ENCODE data around the gene PRKCA. TPM values are rescaled to one million over a fixed set of nuclear protein-coding genes. Genes with fewer than 3 reads are reported as not detected.

The PRKCA gene
- total RNA-seq, 1 experiment from 2014 or later = 20.7 TPM

GRCh38 chr17:66386498-66387351 lies 84.3 kb downstream of the PRKCA start:
- ChIA-PET POLR2A (no interaction called here), CTCF (interaction anchor here (0.6 to 0.7 kb wide), 2 partner anchors 31 to 80 kb away, joined by 3 read pairs; no protein-coding TSS in a partner anchor)
- DNase-seq (ENCODE audit: unreplicated experiment) = no peak
- H3K36me3 Mint-ChIP-seq (ENCODE audit: insufficient read depth, unreplicated experiment) = no peaks in the 10 kb centered on the region
- H3K27ac Mint-ChIP-seq (ENCODE audit: low read depth, unreplicated experiment) = no peak overlapping the region
- no peaks in the 10 kb centered on the region for H3K27me3 Mint-ChIP-seq (ENCODE audit: insufficient read depth, unreplicated experiment)
- H3K4me3 Mint-ChIP-seq (ENCODE audit: unreplicated experiment) = no peak overlapping the region
- H3K9me3 Mint-ChIP-seq (ENCODE audit: unreplicated experiment) = no peaks in the 10 kb centered on the region
- no TSS peak for BruUV-seq (replicated peaks)
- no peak for TF ChIP-seq CTCF (IDR thresholded peaks at IDR 0.05; ENCODE audit: unreplicated experiment)
- intact Hi-C loops (cut with micrococcal nuclease) = no loop called here
- H3K4me1 Mint-ChIP-seq (ENCODE audit: insufficient read depth, unreplicated experiment) = peaks cover 5% of the 10 kb centered on the region

- no peaks in the 10 kb centered on the region for H3K27me3 Mint-ChIP-seq (ENCODE audit: insufficient read depth, unreplicated experiment)
- intact Hi-C loops (cut with micrococcal nuclease) = no loop called here
- H3K4me3 Mint-ChIP-seq (ENCODE audit: unreplicated experiment) = no peak overlapping the region
- peaks cover 5% of the 10 kb centered on the region for H3K4me1 Mint-ChIP-seq (ENCODE audit: insufficient read depth, unreplicated experiment)
- no peaks in the 10 kb centered on the region for H3K36me3 Mint-ChIP-seq (ENCODE audit: insufficient read depth, unreplicated experiment)
- BruUV-seq (replicated peaks) = no TSS peak
- DNase-seq (ENCODE audit: unreplicated experiment) = no peak
- no peaks in the 10 kb centered on the region for H3K9me3 Mint-ChIP-seq (ENCODE audit: unreplicated experiment)
- no peak overlapping the region for H3K27ac Mint-ChIP-seq (ENCODE audit: low read depth, unreplicated experiment)
- POLR2A ChIA-PET = no interaction called here
- CTCF ChIA-PET = interaction anchor here (0.6 to 0.7 kb wide), 2 partner anchors 31 to 80 kb away, joined by 3 read pairs; no protein-coding TSS in a partner anchor
- TF ChIP-seq CTCF (IDR thresholded peaks at IDR 0.05; ENCODE audit: unreplicated experiment) = no peak
Observed at GRCh38 chr17:66387392-66387981, 85.1 kb downstream of the PRKCA start.

- Mint-ChIP-seq H3K36me3 (ENCODE audit: insufficient read depth, unreplicated experiment) (peaks cover 6% of the 10 kb centered on the region), H3K27me3 (ENCODE audit: insufficient read depth, unreplicated experiment) (no peaks in the 10 kb centered on the region), H3K27ac (ENCODE audit: low read depth, unreplicated experiment) (no peak overlapping the region), H3K4me3 (ENCODE audit: unreplicated experiment) (no peak overlapping the region), H3K4me1 (ENCODE audit: insufficient read depth, unreplicated experiment) (no peaks in the 10 kb centered on the region), H3K9me3 (ENCODE audit: unreplicated experiment) (no peaks in the 10 kb centered on the region)
- no TSS peak for BruUV-seq (replicated peaks)
- DNase-seq (ENCODE audit: unreplicated experiment) = no peak
- intact Hi-C loops (cut with micrococcal nuclease) = no loop called here
- no peak for TF ChIP-seq CTCF (IDR thresholded peaks at IDR 0.05; ENCODE audit: unreplicated experiment)
- POLR2A ChIA-PET = interaction anchor here (0.9 kb wide), 2 partner anchors 10 to 12 kb away, joined by 3 read pairs; no protein-coding TSS in a partner anchor
- CTCF ChIA-PET = no interaction called here
Observed at GRCh38 chr17:66392783-66393437, 90.5 kb downstream of the PRKCA start.

- Mint-ChIP-seq H3K4me3 (ENCODE audit: unreplicated experiment) (no peak overlapping the region), H3K9me3 (ENCODE audit: unreplicated experiment) (no peaks in the 10 kb centered on the region), H3K4me1 (ENCODE audit: insufficient read depth, unreplicated experiment) (no peaks in the 10 kb centered on the region), H3K27ac (ENCODE audit: low read depth, unreplicated experiment) (no peak overlapping the region), H3K36me3 (ENCODE audit: insufficient read depth, unreplicated experiment) (peaks cover 6% of the 10 kb centered on the region), H3K27me3 (ENCODE audit: insufficient read depth, unreplicated experiment) (no peaks in the 10 kb centered on the region)
- intact Hi-C loops (cut with micrococcal nuclease) = no loop called here
- POLR2A ChIA-PET = no interaction called here
- no peak for TF ChIP-seq CTCF (IDR thresholded peaks at IDR 0.05; ENCODE audit: unreplicated experiment)
- BruUV-seq (replicated peaks) = no TSS peak
- DNase-seq (ENCODE audit: unreplicated experiment) = no peak
- CTCF ChIA-PET = interaction anchor here (0.7 kb wide), 2 partner anchors 78 to 1156 kb away, joined by 4 to 5 read pairs; no protein-coding TSS in a partner anchor
Observed at GRCh38 chr17:66395961-66396360, 93.5 kb downstream of the PRKCA start.

Measured in MCF 10A (cell line).